GM12878 (cell line): ENCODE data around the gene MYH10. TPM values are rescaled to one million over a fixed set of nuclear protein-coding genes. Genes with fewer than 3 reads are reported as not detected.

Experiments
- ATAC-seq: fragments of 200-7000 bp; cut with Tn5 transposase; 3 replicates; pipeline ENCODE4 v1.9.1; 2020; ENCODE audit warnings: mild to moderate bottlenecking, moderate library complexity
- BruUV-seq: library from RNA; stranded (reverse); fragments of 400-500 nt; replicated peaks from 2 replicates; lab custom pipeline; 2021; lab: Mats Ljungman, UMichigan
- CTCF ChIA-PET: fragments of 300-600 bp; sonication (Branson Sonifier 250); formaldehyde crosslinking; extraction: SDS; loops from one replicate; lab custom pipeline; 2021; ENCODE audit warnings: inconsistent platforms; lab: Yijun Ruan, JAX
- POLR2A ChIA-PET: fragments of 350-600 bp; formaldehyde crosslinking; extraction: SDS; loops from one replicate; lab custom pipeline; 2021; ENCODE audit warnings: inconsistent platforms; lab: Charles Lee
- RAD21 ChIA-PET: fragments of 300-600 bp; sonication (Branson Sonifier 250); formaldehyde crosslinking; loops from one replicate; lab custom pipeline; 2023; ENCODE audit warnings: antibody characterized with exemption; ENCODE audit not compliant: unreplicated experiment; lab: Charles Lee
- SMC1A ChIA-PET: fragments of 300-600 bp; sonication (Branson Sonifier 250); formaldehyde crosslinking; loops from one replicate; lab custom pipeline; 2023; ENCODE audit not compliant: unreplicated experiment, uncharacterized antibody; lab: Charles Lee
- DNase-seq: peaks from one replicate; pipeline ENCODE4 v3.0.0-alpha.2; 2011; ENCODE audit warnings: low read depth, low spot score
- FAIRE-seq: peaks from 3 replicates; lab custom pipeline; 2011; peaks lifted over from hg19 to GRCh38; lab: Jason Lieb, UNC
- H2AFZ ChIP-seq: 2 replicates; pipeline ENCODE4 v1.6.0; 2011; ENCODE audit warnings: low read depth, low read length, control low read depth; ENCODE audit not compliant: control insufficient read depth
- H3K27ac ChIP-seq: 2 replicates; pipeline ENCODE4 v1.5.1; 2011; ENCODE audit warnings: control low read depth; ENCODE audit not compliant: control insufficient read depth, insufficient read depth
- H3K27me3 ChIP-seq, 2 experiments: replicated peaks in 1 of 2; 2 replicates each; pipeline versions ENCODE4 v1.6.0 to v1.6.1; 2011; ENCODE audit warnings: low read length in 1 of 2; ENCODE audit not compliant: control insufficient read depth in 2 of 2, insufficient read depth in 2 of 2
- H3K36me3 ChIP-seq, 2 experiments: 2 replicates each; pipeline ENCODE4 v1.5.1; 2011; ENCODE audit warnings: low read length in 1 of 2; ENCODE audit not compliant: control insufficient read depth in 2 of 2, insufficient read depth in 2 of 2
- H3K4me1 ChIP-seq: 2 replicates; pipeline ENCODE4 v1.6.1; 2011; ENCODE audit warnings: mild to moderate bottlenecking, low read length, moderate library complexity, mixed read lengths; ENCODE audit not compliant: control insufficient read depth, insufficient read depth
- H3K4me2 ChIP-seq: 2 replicates; pipeline ENCODE4 v1.6.0; 2011; ENCODE audit warnings: control low read depth; ENCODE audit not compliant: control insufficient read depth, insufficient read depth
- H3K4me3 ChIP-seq: fragments of 200-600 bp; sonication (generic); 2 replicates; pipeline ENCODE4 v1.5.1; 2016
- H3K79me2 ChIP-seq: 2 replicates; pipeline ENCODE4 v1.6.0; 2011; ENCODE audit warnings: low read length; ENCODE audit not compliant: control insufficient read depth, insufficient read depth
- H3K9ac ChIP-seq: 2 replicates; pipeline ENCODE4 v1.8.0; 2011; ENCODE audit warnings: low read length, control low read depth, mixed read lengths; ENCODE audit not compliant: control insufficient read depth, insufficient read depth
- H3K9me3 ChIP-seq: replicated peaks from 3 replicates; pipeline ENCODE4 v1.5.1; 2011; ENCODE audit warnings: mild to moderate bottlenecking, low read length; ENCODE audit not compliant: control insufficient read depth, insufficient read depth
- H4K20me1 ChIP-seq: 2 replicates; pipeline ENCODE4 v1.6.0; 2011; ENCODE audit not compliant: control insufficient read depth, insufficient read depth
- MTA2 ChIP-seq: fragments of 450-650 bp; IDR thresholded peaks from 2 replicates; pipeline ENCODE4 v1.6.1; 2016; ENCODE audit warnings: low read depth, mild to moderate bottlenecking, moderate library complexity
- SMC3 ChIP-seq: IDR thresholded peaks from 2 replicates; pipeline ENCODE4 v1.6.1; 2011; ENCODE audit warnings: low read length, improper control_type of control experiment, borderline replicate concordance
- SPI1 ChIP-seq: IDR thresholded peaks from 2 replicates; pipeline ENCODE4 v1.6.1; 2011; ENCODE audit warnings: low read depth, mild to moderate bottlenecking, low read length, moderate library complexity, borderline replicate concordance; ENCODE audit not compliant: insufficient read depth
- WGBS: methylation state at CpG from one replicate; pipeline ENCODE4 v1.1.6; 2016; ENCODE audit warnings: low lambda C conversion rate; ENCODE audit not compliant: insufficient replicate concordance, insufficient coverage; ENCODE audit errors: missing lambda C conversion rate; 5-methylcytosine and 5-hydroxymethylcytosine counted together
- in situ Hi-C: fragments of 300-500 bp; cut with MboI; formaldehyde crosslinking; loops from 9 replicates; pipeline ENCODE4 v1.14.3; 2018; ENCODE audit warnings: mixed read lengths
- intact Hi-C: fragments of 100-400 bp; cut with micrococcal nuclease; formaldehyde crosslinking; loops from one replicate; pipeline ENCODE4 v1.14.2; 2022; ENCODE audit not compliant: unreplicated experiment
- polyA plus RNA-seq, 11 experiments: library from polyadenylated mRNA; depleted of rRNA in 4 of 11; unstranded in 6 of 11; stranded (reverse) in 5 of 11; fragments of >200 nt; fragmentation: Nextera tagmentation in 4 of 11; fragmentation: Illumina TruSeq in 1 of 11; extraction: Ambion mirVana in 4 of 11; extraction: Trizol in 1 of 11; gene quantifications; 1 replicate in 1 of 11; 2 replicates in 10 of 11; pipeline versions ENCODE4 v1.2.1 to v1.2.3, GENCODE V29; 2011 to 2016; ENCODE audit warnings: inconsistent platforms in 2 of 11, missing spikeins in 2 of 11, low read depth in 1 of 11
- total RNA-seq, 4 experiments: library from RNA; depleted of rRNA in 3 of 4; stranded (reverse); fragments of >200 nt in 3 of 4; fragmentation: Illumina TruSeq in 1 of 4; extraction: Trizol in 1 of 4; gene quantifications; 2 replicates each; pipeline versions ENCODE4 v1.2.1 to v1.2.3, GENCODE V29; 2013 to 2021
- TF ChIP-seq, protein P1 (sequence below): fragments of 450-650 bp; IDR thresholded peaks from 2 replicates; pipeline ENCODE4 v1.6.1; 2016; ENCODE audit warnings: mild to moderate bottlenecking
- TF ChIP-seq, protein P2 (sequence below): IDR thresholded peaks from 2 replicates; pipeline ENCODE4 v1.6.1; 2011; ENCODE audit warnings: low read depth, mild to moderate bottlenecking, low read length, moderate library complexity, borderline replicate concordance; ENCODE audit errors: extremely low read depth

The MYH10 gene
- total and polyA plus RNA-seq, 10 of the 15 experiments (the other 5 are each of a cell fraction or from before 2014, with no cell fraction given) = 0.33 to 7.1 (median 1.0) TPM

DNA sequence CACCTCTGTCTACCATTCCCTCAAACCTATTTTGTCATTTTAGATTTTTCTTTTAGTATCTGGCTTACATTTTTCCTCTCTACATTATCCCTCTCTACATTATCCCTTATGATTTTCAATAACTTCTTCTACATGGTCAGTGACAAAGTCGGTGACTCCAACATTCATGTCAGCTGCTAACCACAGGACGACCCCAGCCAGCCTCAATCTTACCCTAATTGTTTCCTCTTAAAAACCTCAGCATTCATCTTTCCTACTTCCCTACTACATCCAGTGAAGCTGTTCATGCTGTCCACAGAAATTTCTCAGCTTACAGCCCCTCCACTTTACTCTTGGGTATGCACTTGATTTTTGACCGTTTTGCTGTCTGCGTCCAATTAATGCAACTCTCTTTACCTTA is 8.3 kb downstream of the MYH10 start:
- TF ChIP-seq, protein P1, sequence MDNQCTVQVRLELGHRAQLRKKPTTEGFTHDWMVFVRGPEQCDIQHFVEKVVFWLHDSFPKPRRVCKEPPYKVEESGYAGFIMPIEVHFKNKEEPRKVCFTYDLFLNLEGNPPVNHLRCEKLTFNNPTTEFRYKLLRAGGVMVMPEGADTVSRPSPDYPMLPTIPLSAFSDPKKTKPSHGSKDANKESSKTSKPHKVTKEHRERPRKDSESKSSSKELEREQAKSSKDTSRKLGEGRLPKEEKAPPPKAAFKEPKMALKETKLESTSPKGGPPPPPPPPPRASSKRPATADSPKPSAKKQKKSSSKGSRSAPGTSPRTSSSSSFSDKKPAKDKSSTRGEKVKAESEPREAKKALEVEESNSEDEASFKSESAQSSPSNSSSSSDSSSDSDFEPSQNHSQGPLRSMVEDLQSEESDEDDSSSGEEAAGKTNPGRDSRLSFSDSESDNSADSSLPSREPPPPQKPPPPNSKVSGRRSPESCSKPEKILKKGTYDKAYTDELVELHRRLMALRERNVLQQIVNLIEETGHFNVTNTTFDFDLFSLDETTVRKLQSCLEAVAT = no peak
- no peak for TF ChIP-seq SMC3
- TF ChIP-seq, protein P2, sequence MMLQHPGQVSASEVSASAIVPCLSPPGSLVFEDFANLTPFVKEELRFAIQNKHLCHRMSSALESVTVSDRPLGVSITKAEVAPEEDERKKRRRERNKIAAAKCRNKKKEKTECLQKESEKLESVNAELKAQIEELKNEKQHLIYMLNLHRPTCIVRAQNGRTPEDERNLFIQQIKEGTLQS = no peak
- TF ChIP-seq MTA2 = no peak
- no peak for TF ChIP-seq SPI1
- SMC1A ChIA-PET = interaction anchor here (0.8 kb wide), 1 partner anchor 41 kb away, joined by 3 read pairs; no protein-coding TSS in a partner anchor
- FAIRE-seq = no peak
- H3K4me1 ChIP-seq = no peaks in the 10 kb centered on the region
- in situ Hi-C loops = no loop called here
- no peak for DNase-seq
- no peaks in the 10 kb centered on the region for H3K36me3 ChIP-seq
- POLR2A ChIA-PET = interaction anchor here (0.6 kb wide), 1 partner anchor 280 kb away, joined by 4 read pairs; no protein-coding TSS in a partner anchor
- no peak overlapping the region for H3K27ac ChIP-seq
- H3K79me2 ChIP-seq = no peaks in the 10 kb centered on the region
- BruUV-seq = no TSS peak
- RAD21 ChIA-PET = interaction anchor here (0.6 kb wide), 1 partner anchor 423 kb away, joined by 3 read pairs; no protein-coding TSS in a partner anchor
- no peaks in the 10 kb centered on the region; a peak in 1 of 4 replicates for H3K27me3 ChIP-seq
- no peaks in the 10 kb centered on the region for H4K20me1 ChIP-seq
- no peak for ATAC-seq
- H3K9ac ChIP-seq = no peak overlapping the region
- H3K9me3 ChIP-seq = no peaks in the 10 kb centered on the region
- H2AFZ ChIP-seq = no peak overlapping the region
- H3K4me2 ChIP-seq = no peak overlapping the region
- 38% methylated on average over 4 of the region's 4 CpGs for WGBS
- intact Hi-C loops = no loop called here
- H3K4me3 ChIP-seq = no peak overlapping the region
- CTCF ChIA-PET = no interaction called here
